Measurements from ENCODE around the gene DAD1. TPM values are rescaled to one million over a fixed set of nuclear protein-coding genes. Genes with fewer than 3 reads are reported as not detected.

The DAD1 gene
- polyA plus RNA-seq, 1 of the 3 experiments (the other 2 are of a cell fraction), result 406 TPM

- Histone ChIP-seq H3K4me2 (no peak overlapping the region), H3K9me3 (no peaks in the 10 kb centered on the region), H3K9me2 (no peaks in the 10 kb centered on the region), H3F3A (replicated peaks; ENCODE audit: insufficient read depth) (peaks cover 30% of the 10 kb centered on the region), H3K4me1 (ENCODE audit: control insufficient read depth in 1 of 2, insufficient read depth in 2 of 2, low read depth in 1 of 2, low read length in 1 of 2) (peaks cover 0 to 18% of the 10 kb centered on the region in 2 experiments; a peak in 1 of 4 replicates), H3K36me3 (replicated peaks in 1 of 2; ENCODE audit: control insufficient read depth in 1 of 2, insufficient read depth in 2 of 2, low read length in 1 of 2) (peaks cover 54 to 69% of the 10 kb centered on the region in 2 experiments), H3K4me3 (ENCODE audit: low read depth in 2 of 2, low read length in 1 of 2) (no peak overlapping the region), H3K79me2 (ENCODE audit: insufficient read depth) (peaks cover 70% of the 10 kb centered on the region), H4K20me1 (ENCODE audit: insufficient read depth) (peaks cover 10% of the 10 kb centered on the region; the same call in 1 of the 2 replicates), H3K27me3 (ENCODE audit: insufficient read depth) (no peaks in the 10 kb centered on the region), H3K9ac (no peak overlapping the region), H3K27ac (ENCODE audit: low read depth in 2 of 2, low read length in 1 of 2) (no peak overlapping the region), H2AFZ (ENCODE audit: low read depth) (no peak overlapping the region)
- no peak for DNase-seq
- WGBS (ENCODE audit: low lambda C conversion rate), result 70% methylated on average over 3 of the region's 3 CpGs
- TF ChIP-seq SIN3A (IDR thresholded peaks at IDR 0.05; ENCODE audit: borderline replicate concordance, low read depth, low read length) (no peak), FOXM1 (IDR thresholded peaks at IDR 0.05; ENCODE audit: low read depth) (no peak), GATA2 (CRISPR knock-in tag; IDR thresholded peaks at IDR 0.05) (no peak), ZBTB33 (IDR thresholded peaks at IDR 0.05; ENCODE audit: borderline replicate concordance, low read depth) (no peak), FOXJ3 (CRISPR knock-in tag; IDR thresholded peaks at IDR 0.05) (no peak), TEAD4 (IDR thresholded peaks at IDR 0.05; ENCODE audit: borderline replicate concordance, insufficient read depth) (no peak), POLR2AphosphoS5 (IDR thresholded peaks at IDR 0.05; ENCODE audit: low read depth, low read length) (no peak), MEF2A (IDR thresholded peaks at IDR 0.05; ENCODE audit: borderline replicate concordance, low read depth) (no peak), USF2 (IDR thresholded peaks at IDR 0.05; ENCODE audit: borderline replicate concordance, low read depth, low read length) (no peak), NFIC (IDR thresholded peaks at IDR 0.05; ENCODE audit: borderline replicate concordance) (no peak), TCF12 (IDR thresholded peaks at IDR 0.05) (no peak), RFX5 (IDR thresholded peaks at IDR 0.05; ENCODE audit: low read length) (no peak), GABPA (IDR thresholded peaks at IDR 0.05; ENCODE audit: low read depth) (no peak), FOSL2 (IDR thresholded peaks at IDR 0.05; ENCODE audit: borderline replicate concordance, low read depth) (no peak), PBX3 (IDR thresholded peaks at IDR 0.05) (no peak)
- CTCF ChIA-PET, result interaction anchor here (0.6 to 10.4 kb wide), 73 partner anchors 9 to 412 kb away, joined by 3 to 116 read pairs (median 4); partner anchors contain the start of genes ABHD4, DAD1 and MRPL52
- POLR2A ChIA-PET, result no interaction called here
Observed at GRCh38 chr14:22569737-22570131, 19.3 kb downstream of the DAD1 start.

Data from SK-N-SH (cell line).